Measurements from ENCODE around the gene NSUN2. TPM values are rescaled to one million over a fixed set of nuclear protein-coding genes. Genes with fewer than 3 reads are reported as not detected.

The NSUN2 gene
- total RNA-seq, 2 donors from 2014 or later = 49.1 to 60.1 TPM

DNA sequence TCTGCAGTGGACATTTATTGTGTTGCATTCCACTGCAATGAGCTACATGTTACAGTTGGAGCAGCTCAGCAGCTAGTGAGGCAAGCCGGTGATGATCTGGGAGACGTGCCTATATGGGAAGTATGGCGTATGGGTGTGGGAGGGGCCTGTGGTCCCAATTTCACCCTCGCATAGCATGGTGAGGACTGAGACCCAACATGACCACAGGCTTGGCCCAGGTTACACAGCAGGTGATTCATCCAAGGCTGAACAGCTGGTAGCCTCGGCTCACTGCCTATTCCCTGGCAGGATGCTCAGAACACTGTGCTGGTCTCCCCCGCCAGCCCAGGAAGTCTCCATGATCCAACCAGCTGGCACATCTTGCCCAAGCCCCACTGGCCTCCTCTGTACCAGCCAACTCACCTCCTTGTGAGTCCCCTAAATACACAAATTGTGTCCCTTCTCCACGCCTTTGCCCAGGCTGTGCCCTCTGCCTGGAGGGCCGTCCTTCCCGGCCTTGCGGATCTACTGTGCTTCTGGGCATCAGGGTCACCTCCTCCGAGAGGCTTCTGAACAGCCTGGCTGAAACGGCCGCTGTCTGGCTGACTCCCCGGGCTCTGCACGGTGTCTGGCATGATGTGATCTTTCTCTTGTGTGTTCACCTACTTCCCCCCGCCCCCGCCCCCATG, 81.4 kb downstream of the NSUN2 start:
- Mint-ChIP-seq H3K4me1 (peaks cover 3% of the 10 kb centered on the region), H3K27me3 (peaks cover 59% of the 10 kb centered on the region), H3K36me3 (ENCODE audit: low read depth) (no peaks in the 10 kb centered on the region), H3K4me3 (no peak overlapping the region), H3K27ac (no peak overlapping the region)
- no peak for ATAC-seq
- no peak for DNase-seq
- no peaks in the 10 kb centered on the region for H3K9me3 ChIP-seq (ENCODE audit: control insufficient read depth, low read length, poor library complexity, severe bottlenecking)

DNA sequence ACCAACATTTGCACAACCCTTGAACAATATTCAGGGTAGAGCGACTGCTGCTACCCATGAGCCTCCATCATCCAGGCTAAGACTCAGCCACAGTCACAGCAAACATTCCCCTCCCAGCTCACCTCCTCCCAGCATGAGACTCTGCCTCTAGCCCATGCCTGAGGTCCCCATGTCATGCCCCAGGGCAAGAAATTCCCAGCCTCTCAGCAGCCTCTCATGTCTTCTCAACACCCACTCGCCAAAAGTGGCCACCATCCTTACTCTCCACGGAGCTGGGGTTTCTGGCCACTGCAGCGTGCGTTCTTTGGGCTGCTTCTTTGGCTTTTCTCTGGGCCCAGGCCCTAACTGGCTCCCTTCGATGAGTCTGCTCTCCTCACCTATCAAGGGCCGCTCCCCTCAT, 82.2 kb downstream of the NSUN2 start:
- ATAC-seq (no peak), DNase-seq (no peak)
- Mint-ChIP-seq H3K4me1 (peaks cover 5% of the 10 kb centered on the region), H3K27me3 (peaks cover 58% of the 10 kb centered on the region), H3K36me3 (ENCODE audit: low read depth) (no peaks in the 10 kb centered on the region), H3K27ac (no peak overlapping the region), H3K4me3 (no peak overlapping the region)
- H3K9me3 ChIP-seq (ENCODE audit: control insufficient read depth, low read length, poor library complexity, severe bottlenecking) = no peaks in the 10 kb centered on the region

Other genes starting within 250 kb of the NSUN2 start
- gene UBE2QL1, start 184.2 kb downstream of the NSUN2 start, total RNA-seq = under 1 TPM in 1 of 2 donors, not detected in 1; 0.05 TPM
- 1 to 10 TPM; 3.7 to 4.4 TPM for gene SRD5A1, start 396 bp upstream of the NSUN2 start, total RNA-seq
- 10 to 100 TPM; 54.7 to 59.4 TPM for gene TENT4A, start 80.4 kb upstream of the NSUN2 start, total RNA-seq